ENCODE data around the gene DPY19L1.
"Not testable (repeated sequence)": the region's sequence is repeated elsewhere in the genome, so short reads cannot be mapped to it uniquely, and the experiment has no call there.

Gene DPY19L1

GRCh38 chr7:34920470-34920869, 116.8 kb downstream of the DPY19L1 start:
- not testable (repeated sequence) for DNase-seq (ENCODE audit: low read depth, low spot score)

- DNase-seq (ENCODE audit: low read depth, low spot score) = not testable (repeated sequence)
These were observed 118.2 kb downstream of the DPY19L1 start for GRCh38 chr7:34919038-34919437.

- DNase-seq (ENCODE audit: low read depth, low spot score) = not testable (repeated sequence)
These were observed 119.0 kb downstream of the DPY19L1 start for GRCh38 chr7:34918198-34918861.

DNA sequence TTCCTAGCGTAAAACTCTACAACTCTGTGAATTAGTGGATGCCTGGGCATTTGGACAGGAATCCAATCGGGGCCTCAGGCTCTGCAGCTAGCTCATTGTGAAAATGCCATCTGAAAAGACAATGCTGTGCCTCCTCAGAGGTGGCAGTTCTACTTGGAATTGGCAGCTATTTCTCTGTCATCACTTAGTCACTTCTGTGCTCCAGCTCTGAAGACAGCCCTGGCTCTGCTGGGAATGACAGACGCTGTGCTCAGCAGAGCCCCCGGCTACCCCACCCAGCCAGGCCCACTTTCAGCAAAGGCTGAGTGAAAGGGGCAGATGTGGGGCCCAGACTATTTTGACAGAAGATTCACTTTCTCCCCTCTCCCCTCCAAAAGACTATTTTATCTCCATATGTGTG, 119.8 kb downstream of the DPY19L1 start:
- DNase-seq (ENCODE audit: low read depth, low spot score) = not testable (repeated sequence)

GRCh38 chr7:34916267-34916666, 121.0 kb downstream of the DPY19L1 start:
- DNase-seq (ENCODE audit: low read depth, low spot score) = no peak

- DNase-seq (ENCODE audit: low read depth, low spot score) = no peak
These were observed 125.0 kb downstream of the DPY19L1 start for GRCh38 chr7:34912236-34912635.

- not testable (repeated sequence) for DNase-seq (ENCODE audit: low read depth, low spot score)
These were observed 130.9 kb downstream of the DPY19L1 start for GRCh38 chr7:34906266-34906850.

DNA sequence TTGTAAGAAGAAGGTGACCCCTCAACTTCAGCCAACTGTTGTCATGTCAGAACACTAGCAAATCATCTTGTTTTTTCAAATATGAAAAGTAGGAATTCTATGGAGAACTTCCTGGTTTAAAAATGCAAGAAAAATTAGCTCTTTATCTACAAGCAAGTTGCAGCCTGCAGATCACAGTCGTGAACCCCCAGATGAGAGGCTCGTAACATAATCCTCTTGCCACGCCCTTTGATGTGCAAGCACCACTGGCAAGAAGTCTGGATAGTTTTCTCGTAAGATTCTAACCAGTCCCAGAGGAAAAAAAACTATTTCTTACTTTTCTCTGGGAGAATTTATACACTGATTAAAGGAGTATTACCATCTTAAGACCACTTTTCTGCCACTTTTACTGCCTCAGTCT, 132.3 kb downstream of the DPY19L1 start:
- no peak for DNase-seq (ENCODE audit: low read depth, low spot score)

DNA sequence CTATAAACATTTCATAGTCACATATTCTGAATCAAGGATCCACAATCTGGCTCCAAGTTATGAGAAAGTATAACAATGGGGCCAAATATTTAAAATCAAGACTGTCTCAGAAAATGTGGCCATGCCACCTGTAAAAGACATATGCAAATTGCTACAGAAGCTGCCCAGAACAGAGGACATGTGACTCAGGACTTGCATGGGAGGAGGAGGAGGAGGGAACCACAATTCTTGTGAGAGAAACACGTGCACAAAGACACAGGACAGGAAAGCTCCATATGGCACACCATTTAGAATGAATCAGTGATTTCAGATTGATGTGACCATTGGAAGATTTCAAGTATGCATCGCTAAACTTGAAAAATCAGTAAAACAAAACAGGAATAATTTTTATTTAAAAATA, 133.4 kb downstream of the DPY19L1 start:
- DNase-seq (ENCODE audit: low read depth, low spot score) = not testable (repeated sequence)

GRCh38 chr7:34902182-34902581, 135.1 kb downstream of the DPY19L1 start:
- no peak for DNase-seq (ENCODE audit: low read depth, low spot score)

DNA sequence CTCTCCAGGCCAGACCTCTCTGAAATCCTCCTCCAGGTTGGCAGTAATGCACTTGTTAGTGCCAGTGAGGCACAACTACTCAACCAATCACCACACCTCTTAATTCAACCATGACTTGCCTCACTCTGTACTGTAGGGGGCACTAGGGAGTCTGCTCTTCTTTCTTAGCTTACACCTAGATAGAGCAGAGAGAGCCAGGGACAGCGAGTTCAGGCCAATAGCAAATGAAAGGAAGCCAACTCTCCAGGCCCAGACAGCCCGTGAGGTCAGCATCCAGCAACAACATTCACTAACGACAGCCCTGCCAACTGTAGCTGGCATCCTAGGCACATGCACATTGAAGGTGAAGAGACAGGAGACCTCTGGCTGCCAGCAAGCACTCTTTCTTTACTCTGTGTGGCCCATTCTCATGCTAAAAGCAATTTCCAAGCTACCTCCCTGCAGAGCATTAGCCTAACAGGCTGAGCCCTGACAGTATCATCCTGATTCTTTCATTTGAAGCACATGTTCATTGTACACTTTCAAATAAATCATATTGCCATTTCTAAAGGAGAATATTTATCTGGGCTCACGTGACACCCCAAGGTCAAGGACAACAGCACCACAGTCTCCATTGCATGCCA, 136.3 kb downstream of the DPY19L1 start:
- peak; percentile 5 for DNase-seq (ENCODE audit: low read depth, low spot score)

DNA sequence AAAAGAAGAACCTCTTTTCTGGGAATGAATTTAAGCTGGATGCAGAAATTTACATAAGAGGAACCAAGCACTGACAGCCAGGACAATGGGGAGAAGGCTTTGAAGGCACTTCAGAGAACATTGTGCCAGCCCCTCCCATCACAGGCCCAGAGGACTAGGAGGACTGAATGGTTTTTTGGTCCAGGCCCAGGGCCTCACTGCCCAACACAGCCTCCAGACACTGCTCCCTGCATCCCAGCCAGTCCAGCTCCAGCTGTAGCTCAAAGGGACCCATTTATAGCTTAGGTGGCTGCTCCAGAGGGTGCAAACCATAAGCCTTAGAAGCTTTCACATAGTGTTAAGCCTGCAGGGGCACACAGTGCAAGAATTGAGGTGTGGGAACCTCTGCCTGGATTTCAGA, 142.1 kb downstream of the DPY19L1 start:
- DNase-seq (ENCODE audit: low read depth, low spot score) = no peak

GRCh38 chr7:34889951-34890350, 147.3 kb downstream of the DPY19L1 start:
- no peak for DNase-seq (ENCODE audit: low read depth, low spot score)

GRCh38 chr7:34886856-34887255, 150.4 kb downstream of the DPY19L1 start:
- DNase-seq (ENCODE audit: low read depth, low spot score) = no peak

- DNase-seq (ENCODE audit: low read depth, low spot score) = not testable (repeated sequence)
These were observed 153.4 kb downstream of the DPY19L1 start for GRCh38 chr7:34883855-34884254.

GRCh38 chr7:34879871-34880270, 157.4 kb downstream of the DPY19L1 start:
- no peak for DNase-seq (ENCODE audit: low read depth, low spot score)

GRCh38 chr7:34878944-34879735, 158.1 kb downstream of the DPY19L1 start:
- DNase-seq (ENCODE audit: low read depth, low spot score) = not testable (repeated sequence)

Measured in astrocyte of the hippocampus (primary cell).